ENCODE results near the gene SCP2.
"Not testable (repeated sequence)": the region's sequence is repeated elsewhere in the genome, so short reads cannot be mapped to it uniquely, and the experiment has no call there.

- TF ChIP-seq CTCF (IDR thresholded peaks at IDR 0.05); ARID4B (CRISPR knock-in tag; IDR thresholded peaks at IDR 0.05; ENCODE audit: borderline replicate concordance); TCF7 (CRISPR knock-in tag; IDR thresholded peaks at IDR 0.05; ENCODE audit: low read depth); NFYB (CRISPR knock-in tag; conservative IDR thresholded peaks at IDR 0.05; ENCODE audit: low read depth); CBFB (CRISPR knock-in tag; IDR thresholded peaks at IDR 0.05; ENCODE audit: low read depth); ERG (CRISPR knock-in tag; IDR thresholded peaks at IDR 0.05); ZNF219 (CRISPR knock-in tag; IDR thresholded peaks at IDR 0.05; ENCODE audit: borderline replicate concordance); E2F5 (CRISPR knock-in tag; IDR thresholded peaks at IDR 0.05); GABPB1 (CRISPR knock-in tag; IDR thresholded peaks at IDR 0.05); CREM (CRISPR knock-in tag; IDR thresholded peaks at IDR 0.05): not testable (repeated sequence)
Observed at GRCh38 chr1:53010247-53010646, 83.2 kb downstream of the SCP2 start.
